ENCODE results near the gene KCNQ1.

DNA sequence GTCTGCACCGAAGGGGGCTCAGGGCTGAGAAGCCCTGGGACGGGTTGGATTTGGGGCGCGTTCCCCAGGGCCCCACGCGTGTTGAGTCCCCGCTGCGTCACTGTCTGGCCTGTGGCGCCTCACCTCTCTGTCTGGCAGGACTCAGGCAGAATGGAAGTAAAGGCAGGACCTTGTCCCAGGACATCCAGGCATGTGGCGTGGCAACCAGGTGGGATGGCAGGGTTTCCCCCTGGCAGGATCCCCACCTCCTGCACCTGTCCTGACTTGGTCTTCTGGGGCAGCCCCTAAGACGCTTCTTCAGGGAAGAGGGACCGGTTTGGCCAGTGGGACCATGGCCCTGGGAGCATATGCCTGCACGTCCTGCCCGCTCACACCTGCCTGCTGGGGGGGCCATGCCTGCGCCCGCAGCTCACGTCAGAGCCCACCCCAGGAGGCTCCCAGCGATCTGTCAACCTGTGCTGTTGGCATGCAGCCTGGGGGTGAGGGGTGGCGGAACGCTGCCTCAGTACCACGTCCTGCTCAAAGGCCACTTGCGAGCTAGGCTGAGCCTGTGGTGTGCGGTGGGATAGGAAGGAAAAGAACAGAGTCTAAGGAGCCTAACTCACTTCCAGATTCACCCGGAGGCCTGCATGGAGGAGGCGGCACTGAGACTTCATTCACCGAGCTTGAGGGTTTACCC, 72.7 kb downstream of the KCNQ1 start:
- no peak for TF ChIP-seq EZH2phosphoT487 (IDR thresholded peaks at IDR 0.05; ENCODE audit: borderline replicate concordance)
- TF ChIP-seq CTCF (conservative IDR thresholded peaks at IDR 0.05; ENCODE audit: low read length): no peak

Measured in Loucy (cell line).